Right atrium auricular region (tissue), 2 donors: ENCODE measurements around the gene TPD52L1. TPM values are rescaled to one million over a fixed set of nuclear protein-coding genes. Genes with fewer than 3 reads are reported as not detected.

Experiments
- DNase-seq: peaks from one replicate; pipeline ENCODE4 v3.0.0-alpha.2; 2019; ENCODE audit warnings: low spot score
- H3K27ac ChIP-seq, 2 donors: fragments of 200-600 bp; sonication (generic); 1 replicate in 1 of 2; 2 replicates in 1 of 2; pipeline ENCODE4 v1.5.1; 2016 to 2019
- H3K27me3 ChIP-seq, 2 donors: fragments of 200-600 bp; sonication (generic); one replicate each; pipeline versions ENCODE4 v1.5.1 to v1.6.0; 2017 to 2019
- H3K36me3 ChIP-seq: fragments of 200-600 bp; sonication (generic); one replicate; pipeline ENCODE4 v1.5.1; 2016
- H3K4me1 ChIP-seq, 2 donors: fragments of 200-600 bp; sonication (generic); one replicate each; pipeline versions ENCODE4 v1.5.1 to v1.6.0; 2017 to 2019
- H3K4me3 ChIP-seq, 2 donors: fragments of 200-600 bp; sonication (generic); 1 replicate in 1 of 2; 2 replicates in 1 of 2; pipeline ENCODE4 v1.5.1; 2017 to 2019; ENCODE audit warnings: mild to moderate bottlenecking in 1 of 2, moderate library complexity in 1 of 2
- H3K9me3 ChIP-seq, 2 donors: fragments of 200-600 bp; sonication (generic); one replicate each; pipeline ENCODE4 v1.5.1; 2019
- total RNA-seq, 2 donors: library from RNA; depleted of rRNA; stranded (reverse); fragments of >200 nt; gene quantifications; one replicate each; pipeline ENCODE4 v1.1.0, GENCODE V29; 2016
- TF ChIP-seq, protein P1 (sequence below), 2 donors: fragments of 200-600 bp; sonication (generic); IDR thresholded peaks; one replicate each; pipeline ENCODE4 v1.5.1; 2019; ENCODE audit warnings: antibody characterized with exemption in 2 of 2

Gene TPD52L1
- total RNA-seq, 2 donors from 2014 or later = 29.4 to 96.7 TPM

GRCh38 chr6:125264476-125264875 is 110.9 kb downstream of the TPD52L1 start:
- H3K27me3 ChIP-seq = no peaks in the 10 kb centered on the region
- DNase-seq = no peak
- H3K27ac ChIP-seq = no peak overlapping the region
- H3K36me3 ChIP-seq = no peaks in the 10 kb centered on the region
- H3K9me3 ChIP-seq = no peaks in the 10 kb centered on the region
- TF ChIP-seq, protein P1, sequence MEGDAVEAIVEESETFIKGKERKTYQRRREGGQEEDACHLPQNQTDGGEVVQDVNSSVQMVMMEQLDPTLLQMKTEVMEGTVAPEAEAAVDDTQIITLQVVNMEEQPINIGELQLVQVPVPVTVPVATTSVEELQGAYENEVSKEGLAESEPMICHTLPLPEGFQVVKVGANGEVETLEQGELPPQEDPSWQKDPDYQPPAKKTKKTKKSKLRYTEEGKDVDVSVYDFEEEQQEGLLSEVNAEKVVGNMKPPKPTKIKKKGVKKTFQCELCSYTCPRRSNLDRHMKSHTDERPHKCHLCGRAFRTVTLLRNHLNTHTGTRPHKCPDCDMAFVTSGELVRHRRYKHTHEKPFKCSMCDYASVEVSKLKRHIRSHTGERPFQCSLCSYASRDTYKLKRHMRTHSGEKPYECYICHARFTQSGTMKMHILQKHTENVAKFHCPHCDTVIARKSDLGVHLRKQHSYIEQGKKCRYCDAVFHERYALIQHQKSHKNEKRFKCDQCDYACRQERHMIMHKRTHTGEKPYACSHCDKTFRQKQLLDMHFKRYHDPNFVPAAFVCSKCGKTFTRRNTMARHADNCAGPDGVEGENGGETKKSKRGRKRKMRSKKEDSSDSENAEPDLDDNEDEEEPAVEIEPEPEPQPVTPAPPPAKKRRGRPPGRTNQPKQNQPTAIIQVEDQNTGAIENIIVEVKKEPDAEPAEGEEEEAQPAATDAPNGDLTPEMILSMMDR (IDR thresholded peaks at IDR 0.05) = no peak
- no peaks in the 10 kb centered on the region for H3K4me1 ChIP-seq
- no peak overlapping the region for H3K4me3 ChIP-seq

- H3K4me1 ChIP-seq = no peaks in the 10 kb centered on the region
- DNase-seq = no peak
- H3K27ac ChIP-seq = no peak overlapping the region
- peaks cover 4% of the 10 kb centered on the region for H3K36me3 ChIP-seq
- no peaks in the 10 kb centered on the region for H3K9me3 ChIP-seq
- TF ChIP-seq, protein P1 (IDR thresholded peaks at IDR 0.05) = no peak
- H3K27me3 ChIP-seq = no peaks in the 10 kb centered on the region
- no peak overlapping the region for H3K4me3 ChIP-seq
These were observed 114.4 kb downstream of the TPD52L1 start for GRCh38 chr6:125267806-125268523.

- H3K9me3 ChIP-seq = no peaks in the 10 kb centered on the region
- H3K36me3 ChIP-seq = peaks cover 9% of the 10 kb centered on the region
- H3K27ac ChIP-seq = no peak overlapping the region
- H3K27me3 ChIP-seq = no peaks in the 10 kb centered on the region
- H3K4me1 ChIP-seq = no peaks in the 10 kb centered on the region
- TF ChIP-seq, protein P1 (IDR thresholded peaks at IDR 0.05) = no peak
- DNase-seq = no peak
- H3K4me3 ChIP-seq = no peak overlapping the region
These were observed 115.2 kb downstream of the TPD52L1 start for GRCh38 chr6:125268765-125269164.

DNA sequence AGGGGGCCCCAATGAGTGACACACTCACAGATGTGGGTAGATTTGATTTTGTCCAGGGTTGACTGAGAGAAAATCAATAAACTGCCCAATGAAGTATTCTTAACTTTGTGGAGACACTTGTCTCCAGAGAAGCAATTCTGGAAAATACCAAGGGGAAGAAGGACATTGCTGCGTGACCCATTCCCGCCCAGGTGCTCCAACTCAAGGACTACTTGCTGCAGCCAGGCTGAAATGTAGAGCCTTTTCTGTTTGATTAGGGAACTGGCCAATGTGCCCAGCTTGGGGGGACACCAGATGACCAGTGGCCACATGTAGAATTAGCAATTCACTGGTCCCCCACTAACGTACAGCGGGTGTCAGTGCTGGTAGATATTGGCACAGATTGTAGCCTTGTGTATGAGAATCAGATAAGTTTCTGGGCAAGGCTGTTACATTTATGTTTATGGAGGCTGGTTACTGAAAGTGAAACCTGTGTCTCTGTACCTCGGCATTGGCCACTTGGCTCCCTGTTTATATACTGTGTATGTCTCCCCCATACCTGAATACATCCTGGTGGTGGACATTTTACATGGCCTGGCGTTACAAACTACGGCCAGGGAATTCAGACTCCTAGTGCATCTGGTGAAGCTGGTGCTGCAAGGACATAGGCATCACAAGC is 115.9 kb downstream of the TPD52L1 start:
- H3K27me3 ChIP-seq = no peaks in the 10 kb centered on the region
- H3K36me3 ChIP-seq = peaks cover 9% of the 10 kb centered on the region
- no peak overlapping the region for H3K4me3 ChIP-seq
- no peaks in the 10 kb centered on the region for H3K4me1 ChIP-seq
- no peak overlapping the region for H3K27ac ChIP-seq
- no peaks in the 10 kb centered on the region for H3K9me3 ChIP-seq
- no peak for DNase-seq
- TF ChIP-seq, protein P1 (IDR thresholded peaks at IDR 0.05) = no peak

GRCh38 chr6:125270380-125270779 is 116.8 kb downstream of the TPD52L1 start:
- no peak for DNase-seq
- Histone ChIP-seq H3K9me3 (no peaks in the 10 kb centered on the region), H3K27me3 (no peaks in the 10 kb centered on the region), H3K4me1 (no peaks in the 10 kb centered on the region), H3K36me3 (peaks cover 9% of the 10 kb centered on the region), H3K27ac (no peak overlapping the region), H3K4me3 (no peak overlapping the region)
- TF ChIP-seq, protein P1 (IDR thresholded peaks at IDR 0.05) = no peak
